Right lobe of liver (tissue), 6 donors: ENCODE data around the gene ADD2. TPM values are rescaled to one million over a fixed set of nuclear protein-coding genes. Genes with fewer than 3 reads are reported as not detected.
"Not testable (repeated sequence)": the region's sequence is repeated elsewhere in the genome, so short reads cannot be mapped to it uniquely, and the experiment has no call there.

Experiments
- ATAC-seq, 4 donors: fragments of 200-7000 bp; cut with Tn5 transposase; one replicate each; pipeline ENCODE4 v1.9.1; 2020; ENCODE audit warnings: mild to moderate bottlenecking in 4 of 4, moderate library complexity in 4 of 4
- DNase-seq, 3 donors: peaks; one replicate each; pipeline ENCODE4 v3.0.0-alpha.2; 2020
- H3K27ac ChIP-seq, 3 donors: fragments of 200-600 bp; one replicate each; pipeline ENCODE4 v1.8.0; 2022
- H3K27me3 ChIP-seq, 2 donors: fragments of 200-600 bp; one replicate each; pipeline ENCODE4 v1.8.0; 2022
- H3K36me3 ChIP-seq, 4 donors: fragments of 200-600 bp; sonication (generic) in 1 of 4; one replicate each; pipeline versions ENCODE4 v1.5.1 to v1.8.0; 2017 to 2022; ENCODE audit warnings: control low read depth in 1 of 4
- H3K4me1 ChIP-seq, 4 donors: fragments of 200-600 bp; sonication (generic) in 1 of 4; one replicate each; pipeline versions ENCODE4 v1.5.1 to v1.8.0; 2017 to 2022; ENCODE audit warnings: control low read depth in 1 of 4
- H3K4me3 ChIP-seq, 3 donors: fragments of 200-600 bp; one replicate each; pipeline ENCODE4 v1.8.0; 2022
- H3K9me3 ChIP-seq, 4 donors: fragments of 200-600 bp; sonication (generic) in 1 of 4; one replicate each; pipeline versions ENCODE4 v1.5.1 to v1.8.0; 2017 to 2022; ENCODE audit warnings: control low read depth in 1 of 4
- CTCF ChIP-seq, 4 donors: fragments of 200-600 bp in 3 of 4; fragments of 450-650 bp in 1 of 4; IDR thresholded peaks; one replicate each; pipeline versions ENCODE4 v1.5.1 to v1.8.0; 2016 to 2022; ENCODE audit warnings: antibody characterized with exemption in 4 of 4, mild to moderate bottlenecking in 2 of 4
- POLR2A ChIP-seq: fragments of 450-650 bp; IDR thresholded peaks from one replicate; pipeline ENCODE4 v1.6.1; 2017; ENCODE audit warnings: antibody characterized with exemption, mild to moderate bottlenecking
- WGBS: methylation state at CpG from one replicate; pipeline ENCODE4 v1.1.6; 2018; ENCODE audit warnings: low coverage, low lambda C conversion rate; ENCODE audit not compliant: insufficient coverage; ENCODE audit errors: missing lambda C conversion rate; 5-methylcytosine and 5-hydroxymethylcytosine counted together
- intact Hi-C, 2 donors: fragments of 100-400 bp; cut with DNase I; formaldehyde crosslinking; loops; one replicate each; pipeline versions ENCODE4 v1.11.2 to v1.14.1; 2022
- total RNA-seq, 6 experiments: library from RNA; depleted of rRNA in 2 of 6; stranded (reverse); fragments of >200 nt in 2 of 6; fragmentation: NEBNext Ultra II Directional in 3 of 6; extraction: Animal tissue kit (Norgen Biotek cat#: 25700) in 3 of 6; gene quantifications; one replicate each; pipeline versions ENCODE4 v1.1.0 to v1.2.4, GENCODE V29; 2016 to 2023
- donor health status: DM: no; HTN: yes; CAD: no.
- donor health status: DM: no; HTN: no; CAD: no.
- donor health status: DM: no; HTN: no; CAD: no.
- donor health status: DM: no; HTN: yes; CAD: no.
- donor health status: DM: no; HTN: yes; CAD: no.

Gene ADD2
- total RNA-seq, 6 experiments from 2014 or later, result under 0.01 to 1.00 (median 0.14) TPM; not detected in 1

- intact Hi-C loops, result no loop called here
- no peak for TF ChIP-seq CTCF (IDR thresholded peaks at IDR 0.05)
- TF ChIP-seq POLR2A, result no peak
- H3K27ac ChIP-seq, result no peak overlapping the region
- no peaks in the 10 kb centered on the region for H3K27me3 ChIP-seq
- no peaks in the 10 kb centered on the region for H3K36me3 ChIP-seq
- H3K9me3 ChIP-seq, result no peaks in the 10 kb centered on the region
- ATAC-seq (peak in 3 of 4 donors; percentile 42 to 71 (median 60)), DNase-seq (no peak)
- H3K4me1 ChIP-seq, result no peaks in the 10 kb centered on the region
- WGBS, result 20% methylated on average over 5 of the region's 10 CpGs
- no peak overlapping the region for H3K4me3 ChIP-seq
Measured at GRCh38 chr2:70801607-70802263, 33.7 kb upstream of the ADD2 start.

GRCh38 chr2:70799706-70800105 lies 31.7 kb upstream of the ADD2 start:
- Histone ChIP-seq H3K27ac (no peak overlapping the region), H3K4me3 (no peak overlapping the region), H3K36me3 (no peaks in the 10 kb centered on the region), H3K9me3 (no peaks in the 10 kb centered on the region), H3K4me1 (no peaks in the 10 kb centered on the region), H3K27me3 (no peaks in the 10 kb centered on the region)
- no peak for ATAC-seq
- TF ChIP-seq POLR2A (no peak), CTCF (IDR thresholded peaks at IDR 0.05) (no peak)
- whole genome bisulfite sequencing, result 70% methylated on average over 2 of the region's 2 CpGs
- intact Hi-C loops, result no loop called here
- DNase-seq, result no peak

GRCh38 chr2:70797996-70798395 lies 30.0 kb upstream of the ADD2 start:
- ATAC-seq, result peak in 1 of 4 donors; percentile 9
- DNase-seq, intact Hi-C loops, H3K27ac ChIP-seq, H3K4me3 ChIP-seq, H3K4me1 ChIP-seq, H3K27me3 ChIP-seq, H3K36me3 ChIP-seq, H3K9me3 ChIP-seq: not testable (repeated sequence)
- whole genome bisulfite sequencing, result 71% methylated on average over 3 of the region's 3 CpGs

- Histone ChIP-seq H3K27ac (no peak overlapping the region), H3K4me3 (no peak overlapping the region), H3K27me3 (no peaks in the 10 kb centered on the region), H3K4me1 (no peaks in the 10 kb centered on the region), H3K9me3 (no peaks in the 10 kb centered on the region), H3K36me3 (no peaks in the 10 kb centered on the region)
- no peak for DNase-seq
- ATAC-seq, result peak; percentile 35 to 69 (median 50)
- 80% methylated on average over 1 of the region's 2 CpGs for WGBS
- intact Hi-C loops, result no loop called here
- TF ChIP-seq CTCF (IDR thresholded peaks at IDR 0.05), result no peak
- TF ChIP-seq POLR2A, result no peak
Measured at GRCh38 chr2:70797506-70797905, 29.5 kb upstream of the ADD2 start.

GRCh38 chr2:70796262-70796661 lies 28.3 kb upstream of the ADD2 start:
- H3K27me3 ChIP-seq, result no peaks in the 10 kb centered on the region
- H3K9me3 ChIP-seq, result no peaks in the 10 kb centered on the region
- TF ChIP-seq POLR2A (no peak), CTCF (IDR thresholded peaks at IDR 0.05) (no peak)
- ATAC-seq (no peak), DNase-seq (no peak)
- H3K36me3 ChIP-seq, result no peaks in the 10 kb centered on the region
- intact Hi-C loops, result no loop called here
- H3K4me1 ChIP-seq, result no peaks in the 10 kb centered on the region
- no CpG with 5 or more reads among the region's 1 CpG for WGBS
- H3K4me3 ChIP-seq, result no peak overlapping the region
- H3K27ac ChIP-seq, result no peak overlapping the region
